ENCODE data around the gene HEATR9. TPM values are rescaled to one million over a fixed set of nuclear protein-coding genes. Genes with fewer than 3 reads are reported as not detected.
A peak's percentile ranks its signal among the peaks of the same experiment; 100 is the strongest.
"Not testable (repeated sequence)": the region's sequence is repeated elsewhere in the genome, so short reads cannot be mapped to it uniquely, and the experiment has no call there.

HEATR9 gene
- polyA plus RNA-seq (ENCODE audit: insufficient read length in 4 of 4) = under 1 TPM in 2 of 4 donors, not detected in 2; 0.06 to 0.10 TPM

- no peak for DNase-seq (ENCODE audit: low read depth in 4 of 4, low spot score in 3 of 4)
These were observed at the start of gene HEATR9 for GRCh38 chr17:35868737-35869136. HEATR9 (minus strand) TSS chr17:35868891; CDS start chr17:35868742, 149 bp downstream.

- no peak for DNase-seq (ENCODE audit: low read depth in 4 of 4, low spot score in 3 of 4)
These were observed 49.0 kb upstream of the HEATR9 start for GRCh38 chr17:35917519-35918213.

DNA sequence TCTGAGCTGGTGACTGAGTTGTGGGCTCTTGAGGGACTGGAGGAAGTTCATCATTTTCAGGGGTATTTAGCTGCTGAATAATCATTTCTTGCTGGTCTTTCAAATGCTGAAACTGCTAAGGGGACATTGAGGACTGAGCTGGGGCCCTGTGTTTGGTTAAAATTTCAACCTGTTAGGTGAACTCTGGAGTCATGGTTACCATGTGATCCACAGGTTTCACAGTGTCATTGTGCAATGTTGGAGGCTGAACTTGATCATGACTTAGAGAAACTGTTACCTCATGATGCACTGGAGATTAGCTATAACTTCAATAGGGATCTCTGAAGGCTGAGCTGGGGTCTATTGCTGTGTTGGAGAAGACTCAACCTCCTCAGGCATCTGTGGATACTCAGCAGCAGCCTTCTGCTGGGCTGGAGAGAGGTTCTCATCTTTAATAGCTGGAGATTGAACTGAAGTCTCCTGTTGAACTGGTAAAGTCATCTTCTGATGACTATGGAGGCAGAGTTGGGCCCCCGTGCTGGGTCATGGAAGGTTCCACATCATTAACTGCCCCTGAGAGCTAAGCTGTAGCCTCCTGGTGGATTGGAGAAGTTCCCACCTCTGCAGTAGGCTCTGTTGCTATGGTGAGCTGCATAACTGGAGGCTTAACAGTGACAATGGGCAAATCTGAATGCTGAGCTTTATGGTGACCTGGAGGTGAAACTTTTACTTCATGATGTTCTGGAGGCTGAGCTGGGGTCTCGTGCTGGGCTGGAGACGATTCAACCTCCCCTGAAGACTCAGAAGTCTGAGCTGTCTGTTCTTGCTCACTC, 46.7 kb upstream of the HEATR9 start:
- no peak for DNase-seq (ENCODE audit: low read depth in 4 of 4, low spot score in 3 of 4)

- no peak for DNase-seq (ENCODE audit: low read depth in 4 of 4, low spot score in 3 of 4)
These were observed 45.7 kb upstream of the HEATR9 start for GRCh38 chr17:35914354-35914753.

DNA sequence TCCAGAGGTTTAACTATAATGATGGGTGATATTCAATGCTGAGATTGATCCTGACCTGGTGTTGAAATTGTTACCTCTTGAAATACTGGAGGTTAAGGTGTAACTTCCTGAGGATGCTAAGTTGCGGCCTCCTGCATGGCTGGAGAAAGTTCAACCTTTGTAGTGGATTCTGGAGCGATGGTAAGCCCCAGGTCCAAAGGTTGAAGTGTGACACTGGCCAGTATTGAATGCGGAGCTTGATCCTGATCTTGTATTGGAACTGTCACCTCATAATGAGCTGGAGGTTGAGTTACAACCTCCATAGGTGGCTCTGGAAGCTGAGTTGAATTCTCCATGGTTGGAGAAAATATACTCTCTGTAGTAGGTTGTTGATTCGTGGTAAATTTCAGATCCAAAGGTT, 44.9 kb upstream of the HEATR9 start:
- DNase-seq (ENCODE audit: low read depth in 4 of 4, low spot score in 3 of 4) = no peak

- DNase-seq (ENCODE audit: low read depth in 4 of 4, low spot score in 3 of 4) = no peak
These were observed 44.3 kb upstream of the HEATR9 start for GRCh38 chr17:35912942-35913341.

GRCh38 chr17:35912339-35912912, 43.7 kb upstream of the HEATR9 start:
- DNase-seq (ENCODE audit: low read depth in 4 of 4, low spot score in 3 of 4) = no peak

GRCh38 chr17:35909408-35909807, 40.7 kb upstream of the HEATR9 start:
- no peak for DNase-seq (ENCODE audit: low read depth in 4 of 4, low spot score in 3 of 4)

- DNase-seq (ENCODE audit: low read depth in 4 of 4, low spot score in 3 of 4) = no peak
These were observed 39.0 kb upstream of the HEATR9 start for GRCh38 chr17:35907691-35908090.

DNA sequence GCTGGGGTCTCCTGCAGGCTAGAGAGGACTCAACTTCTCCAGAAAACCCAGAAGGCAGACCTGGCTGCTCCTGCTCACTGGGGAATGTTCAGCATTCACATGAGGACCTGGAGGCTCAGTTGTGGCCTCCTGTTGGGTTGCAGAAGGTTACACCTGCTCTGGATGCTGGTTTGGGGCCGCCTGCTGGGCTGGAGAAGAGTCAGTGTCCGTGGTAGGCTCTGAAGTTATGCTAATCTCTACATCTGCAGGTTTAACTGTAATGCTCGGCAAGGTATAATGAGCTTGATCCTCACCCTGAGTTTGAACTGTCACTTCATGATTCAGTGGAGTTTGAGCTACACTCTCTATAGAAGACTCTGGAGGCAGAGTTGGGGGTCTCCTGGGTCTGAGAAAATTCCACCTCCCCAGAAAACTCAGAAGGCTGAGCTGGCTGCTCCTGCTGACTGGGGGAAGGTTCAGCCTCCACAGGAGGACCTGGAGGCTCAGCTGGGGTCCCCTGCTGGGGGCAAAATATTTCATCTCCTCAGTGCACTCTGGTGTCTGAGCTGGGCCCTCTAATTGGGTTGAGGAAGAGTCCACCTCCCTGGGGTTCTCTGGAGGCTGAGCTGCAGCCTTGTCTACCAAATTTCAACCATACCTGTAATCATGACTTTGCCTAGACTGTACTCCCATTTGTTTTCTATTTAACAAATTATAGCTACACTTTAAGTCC, 38.4 kb upstream of the HEATR9 start:
- no peak for DNase-seq (ENCODE audit: low read depth in 4 of 4, low spot score in 3 of 4)

DNA sequence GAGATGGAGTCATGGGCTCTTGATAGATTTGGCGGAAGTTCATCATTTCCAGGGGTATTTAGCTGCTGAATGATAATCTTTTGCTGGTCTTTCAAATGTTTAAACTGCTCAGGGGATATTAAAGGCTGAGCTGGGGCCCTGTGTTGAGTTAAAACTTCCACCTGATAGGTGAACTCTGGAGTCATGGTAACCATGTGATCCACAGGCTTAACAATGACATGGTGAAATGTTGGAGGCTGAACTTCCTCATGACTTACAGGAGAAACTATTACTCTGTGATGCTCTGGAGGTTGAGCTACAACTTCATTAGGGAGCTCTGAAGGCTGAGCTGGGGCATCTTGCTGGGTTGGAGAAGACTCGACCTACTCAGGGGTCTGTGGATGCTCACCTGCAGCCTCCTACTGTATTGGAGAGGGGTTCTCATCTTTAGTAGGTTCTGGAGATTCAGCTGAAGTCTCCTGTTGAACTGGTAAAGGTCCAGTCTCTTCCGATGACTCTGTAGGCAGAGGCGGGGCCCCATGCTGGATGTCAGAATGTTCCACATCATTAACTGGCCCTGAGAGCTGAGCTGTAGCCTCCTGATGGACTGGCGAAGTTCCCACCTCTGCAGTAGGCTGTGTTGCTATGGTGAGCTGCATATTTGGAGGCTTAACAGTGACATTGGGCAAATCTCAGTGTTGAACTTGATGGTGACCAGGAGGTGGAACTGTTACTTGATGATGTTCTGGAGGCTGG, 37.7 kb upstream of the HEATR9 start:
- no peak for DNase-seq (ENCODE audit: low read depth in 4 of 4, low spot score in 3 of 4)

DNA sequence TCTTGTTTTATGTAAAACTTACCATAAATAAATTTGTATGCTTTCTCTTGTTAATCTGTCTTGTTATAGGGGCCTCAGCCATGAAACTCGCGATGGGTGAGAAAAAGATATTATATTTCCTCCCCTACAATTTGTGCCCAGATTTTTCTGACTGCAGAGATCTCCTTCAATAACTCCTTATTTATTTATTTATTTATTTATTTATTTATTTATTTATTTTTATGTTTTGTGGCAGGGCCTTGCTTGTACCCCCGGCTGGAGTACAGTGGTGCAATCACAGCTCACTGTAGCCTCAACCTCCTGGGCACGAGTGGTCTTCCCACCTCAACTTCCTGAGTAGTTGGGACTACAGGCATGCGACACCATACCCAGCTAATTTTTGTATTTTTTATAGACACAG, 34.8 kb upstream of the HEATR9 start:
- DNase-seq (ENCODE audit: low read depth in 4 of 4, low spot score in 3 of 4) = no peak

- DNase-seq (ENCODE audit: low read depth in 4 of 4, low spot score in 3 of 4) = no peak
These were observed 33.0 kb upstream of the HEATR9 start for GRCh38 chr17:35901631-35902175.

GRCh38 chr17:35900708-35901480, 32.2 kb upstream of the HEATR9 start:
- DNase-seq (ENCODE audit: low read depth in 4 of 4, low spot score in 3 of 4) = peak in 3 of 4 donors; percentile 34 to 61 (median 35)

GRCh38 chr17:35900280-35900679, 31.6 kb upstream of the HEATR9 start:
- DNase-seq (ENCODE audit: low read depth in 4 of 4, low spot score in 3 of 4) = no peak

GRCh38 chr17:35898283-35899070, 29.8 kb upstream of the HEATR9 start:
- DNase-seq (ENCODE audit: low read depth in 4 of 4, low spot score in 3 of 4) = no peak

GRCh38 chr17:35897772-35898171, 29.1 kb upstream of the HEATR9 start:
- not testable (repeated sequence) for DNase-seq (ENCODE audit: low read depth in 4 of 4, low spot score in 3 of 4)

Measured in right renal pelvis (tissue), 4 donors.